GM10847 (cell line): ENCODE results near the gene EIF4E2.

Source experiments
- POLR2A ChIP-seq: IDR thresholded peaks from 2 replicates; pipeline ENCODE4 v1.6.1; 2011; ENCODE audit not compliant: insufficient read length; ENCODE audit errors: extremely low read depth

The EIF4E2 gene

DNA sequence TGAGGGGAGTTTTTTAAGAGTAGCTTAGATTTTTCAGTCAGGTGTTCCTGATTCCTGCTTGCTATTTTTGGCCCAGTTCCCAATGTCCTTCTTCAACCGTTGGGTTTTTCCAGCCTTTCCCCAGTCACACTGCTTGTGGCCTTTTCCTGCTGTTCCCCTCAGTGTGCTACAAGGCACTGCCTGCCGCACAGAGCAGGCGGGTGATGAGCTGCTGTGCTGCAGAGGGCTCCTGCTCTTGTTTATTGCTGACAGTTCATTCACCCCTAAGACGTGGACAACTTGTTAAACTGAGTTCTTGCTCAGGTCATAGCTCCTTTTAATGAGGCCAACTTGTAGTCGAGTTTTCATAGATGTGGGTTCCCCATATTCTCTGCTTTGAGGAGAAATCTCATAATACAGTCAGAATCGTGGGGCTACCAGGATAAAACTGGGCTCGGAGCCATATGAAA, 20.6 kb downstream of the EIF4E2 start:
- no peak for TF ChIP-seq POLR2A

DNA sequence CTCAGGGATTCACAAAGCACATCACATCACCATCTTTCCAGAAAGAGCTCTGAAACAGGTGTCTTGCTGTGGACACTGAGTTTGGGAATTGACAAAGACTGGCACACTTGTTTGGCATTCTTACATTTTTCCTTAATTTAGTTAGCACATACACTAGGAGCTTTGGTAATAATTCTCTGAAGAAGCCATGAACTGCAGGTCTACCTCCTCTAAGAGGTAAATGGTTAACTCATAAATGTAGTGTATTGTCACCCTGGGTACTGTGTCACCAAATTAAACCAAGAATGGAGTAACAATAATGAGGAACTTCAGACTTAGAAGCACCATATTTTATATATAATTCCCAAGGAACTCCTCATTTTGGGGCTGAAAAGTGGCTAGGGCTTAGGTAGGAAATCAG, 22.6 kb downstream of the EIF4E2 start:
- no peak for TF ChIP-seq POLR2A

DNA sequence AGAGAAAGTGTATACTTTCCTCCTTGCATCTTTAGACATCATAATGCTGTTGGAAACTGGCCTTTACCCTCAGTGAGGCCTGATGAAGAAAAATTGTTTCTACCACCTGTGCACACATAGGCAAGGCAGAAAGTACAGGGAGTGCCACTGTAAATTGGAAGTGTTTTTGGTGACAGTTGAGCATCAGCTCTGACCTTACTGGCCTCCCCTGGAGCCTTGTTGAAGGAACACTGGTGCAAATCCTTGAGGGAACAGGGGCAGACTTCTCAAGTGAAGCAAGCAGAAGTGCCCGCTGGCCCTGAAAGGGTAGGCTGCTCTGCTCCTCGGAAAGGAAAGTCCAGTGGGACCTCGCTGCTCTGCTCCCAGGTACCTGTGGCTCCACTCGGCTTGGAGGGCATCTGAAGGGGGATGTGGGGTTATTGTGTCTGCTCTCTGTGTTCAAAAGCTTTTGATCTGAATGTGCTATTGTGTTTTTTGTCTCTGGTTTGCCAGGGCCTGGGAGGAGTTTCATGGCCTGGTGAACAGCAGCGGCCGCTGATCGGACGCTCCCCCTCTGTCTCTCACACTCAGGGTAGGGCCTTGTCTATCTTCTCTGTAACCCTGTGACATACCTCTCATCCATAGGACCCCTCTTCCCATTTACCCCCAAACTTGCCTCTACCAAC, 23.4 kb downstream of the EIF4E2 start:
- no peak for TF ChIP-seq POLR2A

DNA sequence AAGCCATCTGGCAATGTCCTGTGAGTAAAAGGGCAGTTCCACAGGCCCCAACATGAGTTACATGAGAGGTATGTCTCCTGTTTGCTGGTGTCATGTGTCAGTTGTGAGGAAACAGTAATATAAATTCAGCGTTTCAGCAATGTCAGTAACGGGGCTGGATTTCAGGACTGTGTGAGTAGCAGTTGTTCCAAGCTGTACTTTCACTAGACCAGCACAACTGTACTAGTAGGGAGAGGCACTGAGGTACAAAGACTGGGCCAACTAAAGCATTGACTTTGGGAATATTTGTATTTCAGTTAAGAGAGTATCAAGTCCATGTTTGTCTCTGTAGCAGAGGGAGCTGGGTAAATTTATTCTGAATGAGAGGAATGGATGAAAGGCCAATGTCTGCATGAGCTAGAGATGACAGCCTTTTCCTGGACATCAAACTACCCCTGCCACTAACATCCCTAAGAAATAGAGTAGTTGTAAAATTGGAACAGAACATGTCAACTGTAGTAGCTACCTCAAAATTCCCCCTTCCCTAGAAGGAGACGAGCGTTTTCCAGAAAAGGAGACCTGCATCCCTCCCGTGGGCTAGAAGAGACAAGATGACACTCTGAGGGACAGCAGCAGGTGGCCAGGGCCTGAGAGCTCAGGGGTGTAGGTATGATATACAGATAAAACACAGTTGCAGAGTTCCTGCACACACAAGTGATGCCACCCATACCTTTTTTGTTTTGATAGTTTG, 24.4 kb downstream of the EIF4E2 start:
- no peak for TF ChIP-seq POLR2A

GRCh38 chr2:232575404-232575746, 24.9 kb downstream of the EIF4E2 start:
- TF ChIP-seq POLR2A: no peak

DNA sequence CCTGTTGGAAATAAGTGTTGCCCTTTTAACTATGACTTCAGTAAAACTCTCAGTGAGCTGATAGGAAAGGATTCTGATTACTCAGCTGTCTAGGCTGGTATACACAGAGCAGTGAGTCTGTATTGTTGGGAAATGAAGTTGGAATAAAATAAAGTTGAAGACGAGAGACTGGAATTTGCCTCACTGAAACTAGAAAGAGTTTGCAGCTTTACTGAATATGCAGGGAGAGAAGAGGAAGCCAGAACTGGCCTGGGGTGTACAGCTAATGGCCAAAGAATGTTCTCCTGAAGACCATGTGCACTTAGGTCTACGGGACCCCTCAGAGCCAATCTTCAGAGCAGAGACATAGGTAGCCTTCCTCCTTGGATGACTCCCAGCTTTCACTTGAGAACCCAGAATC, 26.5 kb downstream of the EIF4E2 start:
- no peak for TF ChIP-seq POLR2A

DNA sequence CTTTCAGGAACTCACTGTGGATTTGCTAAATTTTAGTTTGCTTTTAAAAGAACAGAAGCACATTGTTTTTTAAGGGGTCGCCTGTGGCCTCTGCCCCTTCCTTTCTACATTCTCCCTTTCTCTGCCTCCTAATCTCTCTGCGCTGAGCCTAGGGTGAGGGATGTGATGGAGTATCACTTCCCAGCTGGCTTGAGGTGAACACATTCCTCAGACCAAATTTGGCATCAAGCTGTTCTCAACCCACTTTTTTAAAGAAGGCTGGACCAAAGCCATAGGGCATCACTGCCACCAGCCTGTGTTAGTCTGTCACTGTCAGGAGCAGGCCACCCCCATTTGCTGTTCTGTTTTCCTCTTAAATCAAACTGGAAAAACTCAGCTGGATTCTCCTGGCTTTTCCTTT, 27.4 kb downstream of the EIF4E2 start:
- no peak for TF ChIP-seq POLR2A

- TF ChIP-seq POLR2A: no peak
Measured at GRCh38 chr2:232578626-232579025, 28.1 kb downstream of the EIF4E2 start.

GRCh38 chr2:232580648-232580981, 30.1 kb downstream of the EIF4E2 start:
- TF ChIP-seq POLR2A: no peak

DNA sequence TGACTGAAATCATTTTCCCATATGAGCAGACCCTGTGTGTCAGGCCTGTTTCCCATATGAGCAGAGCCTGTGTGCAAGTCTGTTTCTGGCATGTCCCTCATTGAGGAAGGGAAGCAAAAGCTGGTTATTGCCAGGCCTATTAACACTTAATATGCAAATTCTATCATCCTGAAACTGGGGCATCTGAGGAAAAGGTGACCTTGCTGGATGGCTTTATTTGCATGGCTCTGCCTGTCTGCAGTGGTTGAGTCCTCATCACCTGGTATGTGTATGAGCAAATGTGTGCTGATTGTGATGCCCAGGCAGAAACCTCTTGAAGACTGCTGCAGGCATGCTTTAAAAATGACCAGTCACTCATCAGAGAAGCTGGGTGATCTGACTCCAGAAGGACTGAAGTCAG, 31.2 kb downstream of the EIF4E2 start:
- no peak for TF ChIP-seq POLR2A

DNA sequence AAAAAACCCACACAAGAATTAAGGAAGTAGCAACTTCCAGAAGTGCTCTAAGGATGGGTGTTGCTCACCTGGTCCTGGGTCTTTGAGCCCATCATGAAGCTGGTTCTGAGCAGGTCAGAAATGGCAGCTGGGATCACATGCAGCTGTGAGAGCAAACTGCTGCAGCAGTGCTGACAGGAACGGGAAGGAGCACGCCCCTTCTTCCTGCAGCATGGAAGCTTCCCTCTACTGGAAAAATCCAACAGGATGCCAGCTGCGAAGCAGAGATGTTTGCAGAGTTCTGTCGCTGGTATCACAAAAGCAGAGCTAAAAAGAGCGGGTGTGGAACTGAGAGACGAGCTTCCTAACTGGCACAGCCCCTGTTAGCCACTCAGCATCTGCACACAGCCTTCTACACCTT, 33.7 kb downstream of the EIF4E2 start:
- no peak for TF ChIP-seq POLR2A

GRCh38 chr2:232586943-232587505, 36.5 kb downstream of the EIF4E2 start:
- TF ChIP-seq POLR2A: no peak

DNA sequence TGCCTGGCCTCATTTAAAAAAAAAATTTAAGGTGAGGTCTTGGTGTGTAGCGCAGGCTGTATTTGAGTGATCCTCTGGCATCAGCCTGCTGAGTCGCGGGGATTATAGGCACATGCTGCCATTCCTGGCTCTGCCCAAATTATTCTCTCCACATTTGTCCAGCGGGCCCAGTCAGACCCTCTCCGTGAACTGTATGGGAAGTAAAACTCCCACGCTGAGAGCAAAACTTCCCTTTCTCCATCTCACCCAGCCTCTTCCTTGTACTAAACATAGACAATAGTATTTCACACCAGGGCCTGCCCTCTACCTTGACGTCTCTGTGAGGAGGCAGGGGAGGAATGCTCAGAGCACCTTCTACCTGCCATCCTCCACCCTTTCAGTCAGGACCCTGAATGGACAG, 37.0 kb downstream of the EIF4E2 start:
- no peak for TF ChIP-seq POLR2A

DNA sequence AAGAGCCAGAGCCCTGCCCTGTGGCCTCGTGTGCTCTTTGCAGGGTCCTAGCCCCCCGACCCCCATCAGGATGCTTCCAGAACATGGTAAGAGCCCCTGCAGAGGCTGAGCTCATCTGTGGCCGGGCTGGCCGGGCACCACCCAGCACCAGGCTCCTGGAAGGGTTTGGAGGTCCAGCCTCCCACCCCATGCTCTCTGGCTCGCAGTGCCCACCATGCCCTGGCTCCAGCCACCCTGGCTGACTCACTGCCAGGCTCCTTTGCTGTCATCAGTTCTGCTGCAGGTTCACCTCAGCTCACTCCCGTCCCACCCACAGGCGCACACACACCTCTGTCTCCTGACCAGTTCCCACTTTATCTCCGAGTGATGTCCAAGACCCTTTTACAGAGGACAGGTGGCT, 37.5 kb downstream of the EIF4E2 start:
- TF ChIP-seq POLR2A: no peak

DNA sequence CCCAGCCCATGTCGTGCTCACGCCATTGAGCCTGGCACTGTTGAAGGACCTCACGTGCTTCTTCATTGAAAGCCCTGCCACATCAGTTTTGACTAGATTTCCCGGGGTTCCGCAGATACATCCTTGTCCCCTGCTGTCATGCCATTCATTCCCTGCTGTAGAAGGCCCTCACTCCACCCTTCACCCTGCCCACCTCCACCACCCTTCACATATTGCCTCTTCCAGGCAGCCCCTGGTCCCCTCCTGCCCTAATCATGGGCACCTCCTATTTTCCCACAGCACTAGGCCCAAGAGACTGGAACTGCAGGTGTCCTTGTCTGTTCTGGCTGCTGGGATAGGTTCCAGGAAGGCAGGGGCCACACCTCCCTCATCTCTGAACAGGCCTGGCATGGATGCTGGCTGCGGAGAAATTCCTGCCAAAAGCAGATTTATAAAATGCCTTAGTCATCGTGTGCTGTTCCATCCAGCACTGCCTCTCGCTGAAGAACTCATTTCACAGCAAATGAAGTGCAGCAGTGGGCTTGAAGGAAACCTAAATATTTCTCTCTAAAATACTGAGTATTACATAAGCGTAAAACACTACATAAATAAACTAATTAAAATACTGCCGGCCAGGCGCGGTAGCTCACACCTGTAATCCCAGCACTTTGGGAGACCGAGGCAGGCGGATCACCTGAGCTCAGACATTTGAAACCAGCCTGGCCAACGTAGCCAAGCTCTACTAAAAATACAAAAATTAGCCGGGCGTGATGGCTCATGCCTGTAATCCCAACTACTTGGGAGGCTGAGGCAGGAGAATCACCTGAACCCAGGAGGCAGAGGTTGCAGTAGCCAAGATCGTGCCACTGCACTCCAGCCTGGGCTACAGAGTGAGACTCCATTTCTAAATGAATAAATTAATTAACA, 38.4 kb downstream of the EIF4E2 start:
- TF ChIP-seq POLR2A: no peak
